ENCODE data around the gene PARVB. TPM values are rescaled to one million over a fixed set of nuclear protein-coding genes. Genes with fewer than 3 reads are reported as not detected.

The PARVB gene
- total RNA-seq, 1 donor from 2014 or later: 6.6 TPM

GRCh38 chr22:44089717-44090570 is 65.8 kb downstream of the PARVB start:
- DNase-seq: no peak

GRCh38 chr22:44090571-44090905 is 66.4 kb downstream of the PARVB start:
- DNase-seq: no peak

- DNase-seq: no peak
Measured at GRCh38 chr22:44091021-44091721, 67.1 kb downstream of the PARVB start.

- DNase-seq: no peak
Measured at GRCh38 chr22:44091751-44092150, 67.6 kb downstream of the PARVB start.

- DNase-seq: no peak
Measured at GRCh38 chr22:44092636-44093220, 68.6 kb downstream of the PARVB start.

- DNase-seq: no peak
Measured at GRCh38 chr22:44093791-44094190, 69.7 kb downstream of the PARVB start.

- no peak for DNase-seq
Measured at GRCh38 chr22:44094751-44095302, 70.7 kb downstream of the PARVB start.

- DNase-seq: no peak
Measured at GRCh38 chr22:44096736-44097135, 72.6 kb downstream of the PARVB start.

- no peak for DNase-seq
Measured at GRCh38 chr22:44097263-44098020, 73.3 kb downstream of the PARVB start.

- no peak for DNase-seq
Measured at GRCh38 chr22:44098021-44098739, 74.1 kb downstream of the PARVB start.

GRCh38 chr22:44098966-44099530 is 74.9 kb downstream of the PARVB start:
- no peak for DNase-seq

GRCh38 chr22:44099696-44100095 is 75.6 kb downstream of the PARVB start:
- DNase-seq: no peak

GRCh38 chr22:44100411-44100810 is 76.3 kb downstream of the PARVB start:
- DNase-seq: no peak

GRCh38 chr22:44102121-44102520 is 78.0 kb downstream of the PARVB start:
- no peak for DNase-seq

GRCh38 chr22:44102856-44103255 is 78.8 kb downstream of the PARVB start:
- DNase-seq: no peak

GRCh38 chr22:44103735-44104480 is 79.8 kb downstream of the PARVB start:
- DNase-seq: no peak

GRCh38 chr22:44107340-44107739 is 83.2 kb downstream of the PARVB start:
- no peak for DNase-seq

GRCh38 chr22:44108076-44108475 is 84.0 kb downstream of the PARVB start:
- no peak for DNase-seq

GRCh38 chr22:44108806-44109385 is 84.8 kb downstream of the PARVB start:
- DNase-seq: peak; percentile 60

- peak; percentile 44 for DNase-seq
Measured at GRCh38 chr22:44109416-44109815, 85.3 kb downstream of the PARVB start.

All from skin of body (tissue), 2 donors.